Gastroesophageal sphincter (tissue), 4 donors: Measurements from ENCODE around the gene ZBTB43. TPM values are rescaled to one million over a fixed set of nuclear protein-coding genes. Genes with fewer than 3 reads are reported as not detected.

Experiments used
- ATAC-seq: fragments of 150-250 bp; one replicate; pipeline ENCODE4 v1.9.1; 2016; ENCODE audit warnings: mild to moderate bottlenecking, moderate library complexity
- H3K27ac ChIP-seq, 4 donors: fragments of 200-600 bp; sonication (generic) in 3 of 4; 1 replicate in 3 of 4; 2 replicates in 1 of 4; pipeline ENCODE4 v1.5.1; 2016 to 2019
- H3K27me3 ChIP-seq: fragments of 200-600 bp; sonication (generic); one replicate; pipeline ENCODE4 v1.5.1; 2019
- H3K36me3 ChIP-seq, 2 donors: fragments of 200-600 bp; sonication (generic); one replicate each; pipeline ENCODE4 v1.5.1; 2019; ENCODE audit warnings: control low read depth in 1 of 2
- H3K4me1 ChIP-seq, 3 donors: fragments of 200-600 bp; sonication (generic); 1 replicate in 2 of 3; 2 replicates in 1 of 3; pipeline ENCODE4 v1.5.1; 2016 to 2019; ENCODE audit warnings: control low read depth in 2 of 3
- H3K4me3 ChIP-seq, 2 donors: fragments of 200-600 bp; sonication (generic); one replicate each; pipeline ENCODE4 v1.5.1; 2019; ENCODE audit warnings: mild to moderate bottlenecking in 1 of 2, moderate library complexity in 1 of 2
- H3K9me3 ChIP-seq, 3 donors: fragments of 200-600 bp; sonication (generic); one replicate each; pipeline ENCODE4 v1.5.1; 2017 to 2019; ENCODE audit warnings: control low read depth in 2 of 3
- EP300 ChIP-seq: sonication (generic); formaldehyde crosslinking; IDR thresholded peaks from one replicate; pipeline ENCODE4 v1.6.1; 2017; ENCODE audit warnings: antibody characterized with exemption, mild to moderate bottlenecking
- POLR2A ChIP-seq, 2 donors: fragments of 450-650 bp; IDR thresholded peaks; one replicate each; pipeline ENCODE4 v1.6.1; 2017; ENCODE audit warnings: antibody characterized with exemption in 2 of 2, mild to moderate bottlenecking in 2 of 2, moderate library complexity in 1 of 2
- POLR2AphosphoS5 ChIP-seq: sonication (generic); formaldehyde crosslinking; IDR thresholded peaks from one replicate; pipeline ENCODE4 v1.6.1; 2017; ENCODE audit warnings: antibody characterized with exemption
- WGBS, 2 donors: methylation state at CpG; one replicate each; pipeline ENCODE4 v1.1.5; 2018; ENCODE audit warnings: low coverage in 1 of 2; 5-methylcytosine and 5-hydroxymethylcytosine counted together
- total RNA-seq, 4 donors: library from RNA; depleted of rRNA; stranded (reverse); fragments of >200 nt; gene quantifications; one replicate each; pipeline ENCODE4 v1.1.0, GENCODE V29; 2016
- TF ChIP-seq, protein P1 (sequence below), 4 experiments: fragments of 200-600 bp in 2 of 4; fragments of 450-650 bp in 2 of 4; sonication (generic) in 1 of 4; IDR thresholded peaks; one replicate each; pipeline ENCODE4 v1.5.1; 2017 to 2019; ENCODE audit warnings: antibody characterized with exemption in 4 of 4, mild to moderate bottlenecking in 2 of 4, moderate library complexity in 2 of 4

ZBTB43 gene
- total RNA-seq, 4 donors from 2014 or later: 9.7 to 12.3 (median 10.7) TPM

DNA sequence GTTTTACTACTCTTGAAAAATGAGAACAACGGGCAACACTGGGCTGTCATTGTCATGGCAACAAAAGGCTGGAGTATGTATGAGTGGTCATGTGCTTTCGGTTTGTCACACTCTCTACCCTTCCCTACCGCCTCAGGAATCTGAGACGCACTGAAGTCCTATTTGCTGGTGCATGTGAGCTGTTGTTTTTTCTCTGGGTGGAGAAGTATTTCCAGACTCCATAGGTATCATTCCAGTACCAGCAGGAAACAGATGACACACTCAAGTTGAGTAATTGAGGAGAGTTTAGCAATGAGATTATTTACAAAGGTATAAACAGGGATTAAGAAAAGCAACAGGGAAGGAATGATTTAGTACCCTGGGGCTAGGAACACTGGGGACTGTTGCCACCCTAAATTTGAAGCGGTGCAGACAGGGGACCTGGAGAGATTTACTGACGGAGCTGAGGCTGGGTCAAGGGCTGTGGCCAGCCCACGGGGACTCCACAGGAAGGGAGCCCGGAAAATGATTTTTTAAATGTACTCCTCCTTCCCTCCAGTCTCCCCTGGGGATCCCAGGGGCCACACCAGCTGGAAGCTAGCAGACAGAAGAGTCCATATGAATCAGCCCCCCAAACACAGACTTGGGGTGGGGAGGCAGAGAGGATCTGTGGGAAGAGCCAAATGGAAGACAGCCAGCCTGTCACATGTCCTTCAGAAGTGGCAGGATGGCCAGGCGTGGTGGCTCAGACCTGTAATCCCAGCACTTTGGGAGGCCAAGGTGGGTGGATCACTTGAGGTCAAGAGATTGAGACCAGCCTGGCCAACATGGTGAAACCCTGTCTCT lies 13.2 kb upstream of the ZBTB43 start:
- no peak overlapping the region for H3K27ac ChIP-seq
- 38 to 49% methylated on average over 8 to 9 of the region's 9 CpGs for WGBS, 2 donors
- TF ChIP-seq, protein P1, sequence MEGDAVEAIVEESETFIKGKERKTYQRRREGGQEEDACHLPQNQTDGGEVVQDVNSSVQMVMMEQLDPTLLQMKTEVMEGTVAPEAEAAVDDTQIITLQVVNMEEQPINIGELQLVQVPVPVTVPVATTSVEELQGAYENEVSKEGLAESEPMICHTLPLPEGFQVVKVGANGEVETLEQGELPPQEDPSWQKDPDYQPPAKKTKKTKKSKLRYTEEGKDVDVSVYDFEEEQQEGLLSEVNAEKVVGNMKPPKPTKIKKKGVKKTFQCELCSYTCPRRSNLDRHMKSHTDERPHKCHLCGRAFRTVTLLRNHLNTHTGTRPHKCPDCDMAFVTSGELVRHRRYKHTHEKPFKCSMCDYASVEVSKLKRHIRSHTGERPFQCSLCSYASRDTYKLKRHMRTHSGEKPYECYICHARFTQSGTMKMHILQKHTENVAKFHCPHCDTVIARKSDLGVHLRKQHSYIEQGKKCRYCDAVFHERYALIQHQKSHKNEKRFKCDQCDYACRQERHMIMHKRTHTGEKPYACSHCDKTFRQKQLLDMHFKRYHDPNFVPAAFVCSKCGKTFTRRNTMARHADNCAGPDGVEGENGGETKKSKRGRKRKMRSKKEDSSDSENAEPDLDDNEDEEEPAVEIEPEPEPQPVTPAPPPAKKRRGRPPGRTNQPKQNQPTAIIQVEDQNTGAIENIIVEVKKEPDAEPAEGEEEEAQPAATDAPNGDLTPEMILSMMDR (IDR thresholded peaks at IDR 0.05): no peak
- TF ChIP-seq POLR2A (IDR thresholded peaks at IDR 0.05): no peak
- no peak for TF ChIP-seq POLR2AphosphoS5
- no peak for TF ChIP-seq EP300
- peaks cover 40% of the 10 kb centered on the region for H3K27me3 ChIP-seq
- H3K4me1 ChIP-seq: peaks cover 0 to 5% (median 0%) of the 10 kb centered on the region in 3 donors
- peaks cover 0 to 10% (median 0%) of the 10 kb centered on the region in 3 donors for H3K9me3 ChIP-seq
- ATAC-seq: no peak
- no peak overlapping the region for H3K4me3 ChIP-seq
- H3K36me3 ChIP-seq: no peaks in the 10 kb centered on the region

DNA sequence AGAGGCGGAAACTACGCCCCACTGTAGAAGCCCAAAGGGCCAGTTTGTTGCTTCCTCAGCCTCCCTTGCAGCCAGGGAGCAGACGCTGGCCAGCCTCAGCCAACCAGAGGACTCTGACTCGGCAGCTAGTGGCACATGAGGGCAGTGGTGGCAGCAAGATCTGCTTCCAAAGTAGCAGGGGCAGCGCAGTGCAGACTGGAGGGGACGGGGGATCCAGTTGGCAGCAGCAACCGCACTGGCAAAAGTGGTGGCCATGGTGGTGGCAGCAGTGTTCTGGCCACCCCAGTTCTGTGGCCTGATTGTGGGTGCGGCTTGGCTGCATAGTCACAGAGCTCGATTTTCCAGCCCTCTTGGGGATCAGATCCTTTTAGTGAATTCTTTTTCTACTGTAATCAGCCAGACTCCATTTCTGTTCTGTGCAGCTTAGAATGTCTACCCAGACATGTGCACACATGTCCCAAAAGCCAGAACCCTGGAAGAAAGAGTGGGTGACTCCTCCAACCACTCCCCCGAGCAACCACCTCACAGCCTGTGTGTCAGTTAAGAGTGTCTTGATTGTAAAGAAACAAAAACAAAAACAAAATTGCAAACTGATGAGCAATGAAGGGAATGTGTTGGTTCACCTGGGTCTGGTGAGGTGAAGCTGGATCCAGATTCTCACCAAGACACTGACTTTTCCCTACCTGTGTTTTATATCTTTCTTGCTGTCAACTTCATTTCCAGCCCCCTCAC lies 11.0 kb upstream of the ZBTB43 start:
- ATAC-seq: no peak
- WGBS, 2 donors: 34 to 70% methylated on average over 2 to 4 of the region's 10 CpGs
- Histone ChIP-seq H3K27me3 (peaks cover 38% of the 10 kb centered on the region), H3K9me3 (peaks cover 0 to 10% (median 0%) of the 10 kb centered on the region in 3 donors), H3K36me3 (no peaks in the 10 kb centered on the region), H3K4me3 (no peak overlapping the region), H3K4me1 (peaks cover 0 to under 1% (median 0%) of the 10 kb centered on the region in 3 donors), H3K27ac (no peak overlapping the region)
- TF ChIP-seq POLR2AphosphoS5 (no peak), EP300 (no peak), POLR2A (IDR thresholded peaks at IDR 0.05) (no peak)
- TF ChIP-seq, protein P1 (IDR thresholded peaks at IDR 0.05): no peak

DNA sequence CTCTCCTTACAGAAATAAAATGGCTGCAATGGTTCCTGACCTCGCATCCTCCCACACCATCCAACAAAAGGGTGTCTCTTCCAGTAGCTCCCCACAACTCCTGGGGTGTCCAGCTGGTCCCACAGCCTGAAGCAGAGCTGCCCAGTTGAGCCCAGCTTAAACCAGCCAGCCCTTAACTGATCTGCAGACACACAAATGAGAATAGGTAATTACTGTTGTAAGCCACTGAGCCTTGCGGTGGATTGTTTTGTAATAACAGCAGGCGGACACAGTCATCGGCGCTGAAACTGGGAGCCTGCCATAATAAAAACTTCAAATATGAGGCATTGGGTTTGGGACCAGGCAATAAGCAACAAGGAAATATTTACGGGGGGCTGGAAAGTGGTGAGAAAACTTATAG lies 10.4 kb upstream of the ZBTB43 start:
- 83 to 100% methylated on average over 2 to 6 of the region's 6 CpGs for whole genome bisulfite sequencing, 2 donors
- no peaks in the 10 kb centered on the region for H3K4me1 ChIP-seq
- no peaks in the 10 kb centered on the region for H3K36me3 ChIP-seq
- peaks cover 38% of the 10 kb centered on the region for H3K27me3 ChIP-seq
- no peak overlapping the region for H3K27ac ChIP-seq
- TF ChIP-seq POLR2AphosphoS5 (no peak), POLR2A (IDR thresholded peaks at IDR 0.05) (no peak), EP300 (no peak)
- TF ChIP-seq, protein P1 (IDR thresholded peaks at IDR 0.05): no peak
- peaks cover 0 to 10% (median 0%) of the 10 kb centered on the region in 3 donors for H3K9me3 ChIP-seq
- no peak for ATAC-seq
- no peak overlapping the region for H3K4me3 ChIP-seq

DNA sequence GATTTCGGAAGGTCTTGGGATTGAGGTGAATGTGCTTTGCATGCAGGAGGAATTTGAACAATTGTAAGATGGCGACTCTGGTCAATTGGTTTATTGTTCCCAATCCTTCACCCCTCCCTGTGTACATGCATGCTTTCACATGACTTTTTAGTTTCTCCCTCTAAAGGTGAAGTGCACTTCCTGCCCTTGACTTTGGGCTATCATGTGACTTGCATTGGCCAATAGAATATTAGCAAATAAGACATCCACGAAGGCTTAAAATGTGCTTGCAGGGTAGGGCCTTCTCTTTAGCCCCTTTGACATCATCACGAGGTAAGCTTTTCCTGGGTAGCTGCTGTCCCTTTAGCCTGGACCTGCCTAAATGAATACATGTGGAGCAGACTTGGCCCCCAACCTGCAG lies 8.1 kb upstream of the ZBTB43 start:
- whole genome bisulfite sequencing, 2 donors: 80 to 81% methylated on average over 3 to 4 of the region's 4 CpGs
- ATAC-seq: no peak

More for the DNA sequence above, 8.1 kb upstream of the ZBTB43 start:
- Histone ChIP-seq H3K27ac (no peak overlapping the region), H3K4me1 (no peaks in the 10 kb centered on the region), H3K4me3 (no peak overlapping the region), H3K9me3 (peaks cover 0 to 10% (median 0%) of the 10 kb centered on the region in 3 donors), H3K36me3 (no peaks in the 10 kb centered on the region), H3K27me3 (peaks cover 33% of the 10 kb centered on the region)
- no peak for TF ChIP-seq POLR2AphosphoS5
- no peak for TF ChIP-seq EP300
- TF ChIP-seq POLR2A (IDR thresholded peaks at IDR 0.05): no peak
- TF ChIP-seq, protein P1 (IDR thresholded peaks at IDR 0.05): no peak
